ENCODE data around the gene ZNF175. TPM values are rescaled to one million over a fixed set of nuclear protein-coding genes. Genes with fewer than 3 reads are reported as not detected.

ZNF175 gene
- total and polyA plus RNA-seq, 9 of the 15 experiments (the other 6 are each of a cell fraction or from before 2014, with no cell fraction given), result 3.7 to 37.9 (median 14.0) TPM

- TF ChIP-seq SP2 (IDR thresholded peaks at IDR 0.05; ENCODE audit: extremely low read depth, low read depth, low read length, poor library complexity, severe bottlenecking), result no peak
- no peak for TF ChIP-seq ERF (CRISPR knock-in tag; IDR thresholded peaks at IDR 0.05)
- TF ChIP-seq GABPB1 (CRISPR knock-in tag; IDR thresholded peaks at IDR 0.05), result no peak
- TF ChIP-seq NFXL1 (CRISPR knock-in tag; IDR thresholded peaks at IDR 0.05), result no peak
These were observed 5.5 kb upstream of the ZNF175 start (continued) for GRCh38 chr19:51565583-51565982.

- H3K4me1 ChIP-seq (replicated peaks in 1 of 2; ENCODE audit: control insufficient read depth in 2 of 2, insufficient read depth in 2 of 2, low read length in 2 of 2), result peaks cover 14 to 57% of the 10 kb centered on the region in 2 experiments; a peak in 4 of 5 replicates
- H3K9me3 ChIP-seq (replicated peaks; ENCODE audit: control insufficient read depth, insufficient read depth, low read depth, low read length), result no peaks in the 10 kb centered on the region
- H3K27me3 ChIP-seq (ENCODE audit: control insufficient read depth in 2 of 2, insufficient read depth in 2 of 2, low read length in 2 of 2), result no peaks in the 10 kb centered on the region
- H3K36me3 ChIP-seq (ENCODE audit: control insufficient read depth, insufficient read depth, low read length), result no peaks in the 10 kb centered on the region
- FAIRE-seq, result peak; percentile 80
- 19% methylated on average over 8 of the region's 8 CpGs for WGBS (ENCODE audit: insufficient coverage, low coverage, missing lambda C conversion rate)
- DNase-seq (ENCODE audit: extremely low read depth in 1 of 4, low spot score in 3 of 4), result peak in 1 of 4 experiments; percentile 81
- H3K27ac ChIP-seq (ENCODE audit: extremely low read depth, low read depth, low read length), result peak overlapping the region; percentile 59; the same call in 2 of the 3 replicates
- H3K4me3 ChIP-seq, result no peak overlapping the region
- peak; percentile 12; the same call in 1 of the 3 replicates for ATAC-seq
- no peaks in the 10 kb centered on the region for H3K9me1 ChIP-seq (ENCODE audit: control insufficient read depth, insufficient read depth, low read length)
- H3K79me2 ChIP-seq (ENCODE audit: control insufficient read depth, insufficient read depth, low read length), result peaks cover 6% of the 10 kb centered on the region
- in situ Hi-C loops (cut with MboI) (loop anchor here (10.0 kb wide), 1 partner anchor 92 kb away; the partner anchor contains the start of gene CEACAM18), intact Hi-C loops (cut with micrococcal nuclease) (loop anchor here (2.0 to 5.0 kb wide), 2 partner anchors 14 to 94 kb away; no protein-coding TSS in a partner anchor)
- peak overlapping the region; percentile 60 for H2AFZ ChIP-seq (ENCODE audit: low read depth, low read length)
- ChIA-PET POLR2A (interaction anchor here (0.9 to 2.6 kb wide), 3 partner anchors 16 to 20 kb away, joined by 3 to 15 read pairs (median 11); no protein-coding TSS in a partner anchor), CTCF (ENCODE audit: low intra/inter-chr PET ratio) (no interaction called here)
- peak overlapping the region in 1 of 2 experiments; percentile 20; a peak in 1 of 4 replicates for H3K9ac ChIP-seq (ENCODE audit: insufficient read depth in 1 of 2, low read depth in 2 of 2, low read length in 2 of 2)
- BruUV-seq (replicated peaks), result no TSS peak
- H3K4me2 ChIP-seq (ENCODE audit: insufficient read depth, low read length), result peak overlapping the region; percentile 39; the same call in 1 of the 2 replicates
- no peaks in the 10 kb centered on the region for H4K20me1 ChIP-seq (replicated peaks; ENCODE audit: control insufficient read depth, insufficient read depth, low read length)
- TF ChIP-seq MNT (conservative IDR thresholded peaks at IDR 0.05) (peak in 1 of 2 experiments; percentile 34; a peak in 1 of 4 replicates), MBD2 (IDR thresholded peaks at IDR 0.05; ENCODE audit: borderline replicate concordance, low read depth) (0 out of 2 replicates have a peak, but pooled peaks have one; percentile 27), KHSRP (IDR thresholded peaks at IDR 0.05) (no peak), TSC22D4 (tag; IDR thresholded peaks at IDR 0.05) (no peak), ZNF175 (CRISPR knock-in tag; IDR thresholded peaks at IDR 0.05; ENCODE audit: low read depth) (0 out of 2 replicates have a peak, but pooled peaks have one; percentile 59), EHMT2 (IDR thresholded peaks at IDR 0.05) (peak; percentile 74; the same call in 1 of the 2 replicates), CREM (IDR thresholded peaks at IDR 0.05; ENCODE audit: low read depth) (peak; percentile 41; the same call in 1 of the 2 replicates), MTA1 (IDR thresholded peaks at IDR 0.05; ENCODE audit: borderline replicate concordance) (peak; percentile 49; the same call in 1 of the 2 replicates), TARDBP (IDR thresholded peaks at IDR 0.05) (no peak), PRMT5 (CRISPR knock-in tag; IDR thresholded peaks at IDR 0.05) (no peak), GABPB1 (CRISPR knock-in tag; IDR thresholded peaks at IDR 0.05) (no peak), ETV5 (CRISPR knock-in tag; IDR thresholded peaks at IDR 0.05; ENCODE audit: low read depth) (peak; percentile 45; the same call in 1 of the 2 replicates), YY1 (IDR thresholded peaks at IDR 0.05; ENCODE audit: borderline replicate concordance in 1 of 3, control insufficient read depth in 1 of 3, extremely low read depth in 1 of 3, insufficient read depth in 3 of 3, insufficient read length in 1 of 3, insufficient replicate concordance in 2 of 3, low read depth in 1 of 3, low read length in 2 of 3) (peak in 1 of 3 experiments; percentile 27), VEZF1 (CRISPR knock-in tag; IDR thresholded peaks at IDR 0.05) (peak; percentile 31; the same call in 1 of the 2 replicates), ARNT (IDR thresholded peaks at IDR 0.05) (no peak)
These were observed 4.5 kb upstream of the ZNF175 start for GRCh38 chr19:51566489-51567100.

All from K562 (cell line).